Spleen (tissue), 7 donors: ENCODE measurements around the gene SUN2.

Source experiments
- POLR2A ChIP-seq, 3 donors: fragments of 450-650 bp; IDR thresholded peaks; one replicate each; pipeline ENCODE4 v1.5.1; 2017; ENCODE audit warnings: antibody characterized with exemption in 3 of 3, mild to moderate bottlenecking in 1 of 3
- POLR2AphosphoS5 ChIP-seq, 3 donors: sonication (generic); formaldehyde crosslinking; IDR thresholded peaks; one replicate each; pipeline ENCODE4 v1.5.1; 2017; ENCODE audit warnings: antibody characterized with exemption in 3 of 3
- TF ChIP-seq, protein P1 (sequence below), 11 experiments: fragments of 200-600 bp in 7 of 11; fragments of 450-650 bp in 4 of 11; sonication (generic) in 4 of 11; IDR thresholded peaks in 8 of 11; conservative IDR thresholded peaks in 3 of 11; 1 replicate in 7 of 11; 2 replicates in 4 of 11; pipeline versions ENCODE4 v1.4.0 to v1.8.0; 2016 to 2021; ENCODE audit warnings: antibody characterized with exemption in 11 of 11, inconsistent platforms in 4 of 11, mild to moderate bottlenecking in 1 of 11
- donor health status: DM: no; HTN: no; CAD: no; lungs with moderate emphysema.
- donor health status: DM: no; HTN: no; CAD: no.
- donor health status: DM: no; HTN: no; CAD: no.

DNA sequence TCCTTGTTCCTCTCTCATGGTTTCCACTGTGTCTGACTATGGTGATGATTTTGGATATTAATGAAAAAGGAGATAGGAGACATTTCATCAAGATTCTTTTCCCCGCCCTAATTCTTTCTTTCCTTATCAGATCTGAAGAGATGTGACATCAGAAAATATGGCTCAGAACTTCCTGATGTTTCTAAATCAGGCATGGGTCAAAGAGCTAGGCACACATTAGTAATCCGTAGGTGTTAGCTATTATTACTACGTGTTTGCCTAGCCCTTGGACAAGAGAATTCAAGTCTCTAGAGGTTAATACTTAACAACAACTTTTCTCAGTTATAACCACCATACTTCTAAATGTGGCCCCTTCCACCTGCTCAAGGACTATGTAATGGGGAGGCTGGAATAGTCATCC is 60.9 kb downstream of the SUN2 start:
- TF ChIP-seq POLR2AphosphoS5 (IDR thresholded peaks at IDR 0.05), result no peak
- TF ChIP-seq, protein P1, sequence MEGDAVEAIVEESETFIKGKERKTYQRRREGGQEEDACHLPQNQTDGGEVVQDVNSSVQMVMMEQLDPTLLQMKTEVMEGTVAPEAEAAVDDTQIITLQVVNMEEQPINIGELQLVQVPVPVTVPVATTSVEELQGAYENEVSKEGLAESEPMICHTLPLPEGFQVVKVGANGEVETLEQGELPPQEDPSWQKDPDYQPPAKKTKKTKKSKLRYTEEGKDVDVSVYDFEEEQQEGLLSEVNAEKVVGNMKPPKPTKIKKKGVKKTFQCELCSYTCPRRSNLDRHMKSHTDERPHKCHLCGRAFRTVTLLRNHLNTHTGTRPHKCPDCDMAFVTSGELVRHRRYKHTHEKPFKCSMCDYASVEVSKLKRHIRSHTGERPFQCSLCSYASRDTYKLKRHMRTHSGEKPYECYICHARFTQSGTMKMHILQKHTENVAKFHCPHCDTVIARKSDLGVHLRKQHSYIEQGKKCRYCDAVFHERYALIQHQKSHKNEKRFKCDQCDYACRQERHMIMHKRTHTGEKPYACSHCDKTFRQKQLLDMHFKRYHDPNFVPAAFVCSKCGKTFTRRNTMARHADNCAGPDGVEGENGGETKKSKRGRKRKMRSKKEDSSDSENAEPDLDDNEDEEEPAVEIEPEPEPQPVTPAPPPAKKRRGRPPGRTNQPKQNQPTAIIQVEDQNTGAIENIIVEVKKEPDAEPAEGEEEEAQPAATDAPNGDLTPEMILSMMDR (IDR thresholded peaks at IDR 0.05 in 8 of 11, conservative IDR thresholded peaks at IDR 0.05 in 3 of 11), result no peak
- no peak for TF ChIP-seq POLR2A (IDR thresholded peaks at IDR 0.05)
